ENCODE measurements around the gene PKD2L2.
"Not testable (repeated sequence)": the region's sequence is repeated elsewhere in the genome, so short reads cannot be mapped to it uniquely, and the experiment has no call there.

The PKD2L2 gene

GRCh38 chr5:137888466-137888862, 793 bp upstream of the PKD2L2 start:
- DNase-seq (ENCODE audit: low spot score), result no peak

- DNase-seq (ENCODE audit: low spot score), result no peak
These were observed 1.6 kb downstream of the PKD2L2 start for GRCh38 chr5:137890845-137891244.

GRCh38 chr5:137891849-137892248, 2.6 kb downstream of the PKD2L2 start:
- no peak for DNase-seq (ENCODE audit: low spot score)

GRCh38 chr5:137894586-137894985, 5.3 kb downstream of the PKD2L2 start:
- DNase-seq (ENCODE audit: low spot score), result no peak

- no peak for DNase-seq (ENCODE audit: low spot score)
These were observed 7.3 kb downstream of the PKD2L2 start for GRCh38 chr5:137896560-137896959.

GRCh38 chr5:137899493-137899892, 10.2 kb downstream of the PKD2L2 start:
- no peak for DNase-seq (ENCODE audit: low spot score)

GRCh38 chr5:137901011-137901817, 12.0 kb downstream of the PKD2L2 start:
- DNase-seq (ENCODE audit: low spot score), result no peak

- no peak for DNase-seq (ENCODE audit: low spot score)
These were observed 13.3 kb downstream of the PKD2L2 start for GRCh38 chr5:137902408-137903133.

GRCh38 chr5:137914758-137915157, 25.5 kb downstream of the PKD2L2 start:
- no peak for DNase-seq (ENCODE audit: low spot score)

- no peak for DNase-seq (ENCODE audit: low spot score)
These were observed 27.7 kb downstream of the PKD2L2 start for GRCh38 chr5:137916923-137917322.

- DNase-seq (ENCODE audit: low spot score), result no peak
These were observed 32.7 kb downstream of the PKD2L2 start for GRCh38 chr5:137921931-137922330.

GRCh38 chr5:137923856-137924255, 34.6 kb downstream of the PKD2L2 start:
- DNase-seq (ENCODE audit: low spot score), result no peak

GRCh38 chr5:137932800-137933199, 43.5 kb downstream of the PKD2L2 start:
- DNase-seq (ENCODE audit: low spot score), result no peak

GRCh38 chr5:137933491-137933911, 44.2 kb downstream of the PKD2L2 start:
- DNase-seq (ENCODE audit: low spot score), result no peak

- DNase-seq (ENCODE audit: low spot score), result no peak
These were observed 45.9 kb downstream of the PKD2L2 start for GRCh38 chr5:137935190-137935589.

- DNase-seq (ENCODE audit: low spot score), result no peak
These were observed 46.4 kb downstream of the PKD2L2 start for GRCh38 chr5:137935694-137936093.

- no peak for DNase-seq (ENCODE audit: low spot score)
These were observed 48.9 kb downstream of the PKD2L2 start for GRCh38 chr5:137937994-137938750.

- DNase-seq (ENCODE audit: low spot score), result no peak
These were observed 49.5 kb downstream of the PKD2L2 start for GRCh38 chr5:137938751-137939143.

- no peak for DNase-seq (ENCODE audit: low spot score)
These were observed 50.1 kb downstream of the PKD2L2 start for GRCh38 chr5:137939331-137939730.

GRCh38 chr5:137944280-137944679, 55.0 kb downstream of the PKD2L2 start:
- not testable (repeated sequence) for DNase-seq (ENCODE audit: low spot score)

GRCh38 chr5:137945825-137946224, 56.6 kb downstream of the PKD2L2 start:
- DNase-seq (ENCODE audit: low spot score), result no peak

- DNase-seq (ENCODE audit: low spot score), result no peak
These were observed 65.0 kb downstream of the PKD2L2 start for GRCh38 chr5:137954131-137954879.
